GM06990 (cell line): ENCODE data around the gene CKAP5.

Experiments used
- DNase-seq: peaks from one replicate; pipeline ENCODE4 v3.0.0-alpha.2; 2011; ENCODE audit not compliant: insufficient read length; ENCODE audit errors: extremely low read depth
- H3K27me3 ChIP-seq: replicated peaks from 2 replicates; pipeline ENCODE4 v1.6.0; 2011; ENCODE audit warnings: low read length; ENCODE audit not compliant: control insufficient read depth, insufficient read depth
- H3K36me3 ChIP-seq: 2 replicates; pipeline ENCODE4 v1.5.1; 2011; ENCODE audit warnings: low read length; ENCODE audit not compliant: control insufficient read depth, insufficient read depth
- H3K4me3 ChIP-seq: replicated peaks from 2 replicates; pipeline ENCODE4 v1.5.1; 2011; ENCODE audit warnings: low read depth, mild to moderate bottlenecking, control low read depth, low read length
- CTCF ChIP-seq: IDR thresholded peaks from 2 replicates; pipeline ENCODE4 v1.5.1; 2011; ENCODE audit warnings: low read length, control low read depth, mild to moderate bottlenecking, inconsistent platforms; ENCODE audit not compliant: insufficient read depth, poor library complexity, severe bottlenecking

The CKAP5 gene

GRCh38 chr11:46766656-46767055 is 79.4 kb downstream of the CKAP5 start:
- no peak for TF ChIP-seq CTCF

GRCh38 chr11:46762248-46762647 is 83.8 kb downstream of the CKAP5 start:
- DNase-seq: no peak
- Histone ChIP-seq H3K27me3 (no peaks in the 10 kb centered on the region), H3K36me3 (peaks cover 9% of the 10 kb centered on the region), H3K4me3 (no peak overlapping the region)
- TF ChIP-seq CTCF: no peak

More at GRCh38 chr11:46766656-46767055, 79.4 kb downstream of the CKAP5 start:
- Histone ChIP-seq H3K27me3 (no peaks in the 10 kb centered on the region), H3K36me3 (peaks cover 9% of the 10 kb centered on the region), H3K4me3 (no peak overlapping the region)
- DNase-seq: no peak

GRCh38 chr11:46761807-46762206 is 84.3 kb downstream of the CKAP5 start:
- Histone ChIP-seq H3K27me3 (no peaks in the 10 kb centered on the region), H3K4me3 (no peak overlapping the region), H3K36me3 (peaks cover 9% of the 10 kb centered on the region)
- no peak for DNase-seq
- TF ChIP-seq CTCF: no peak

- Histone ChIP-seq H3K4me3 (no peak overlapping the region), H3K27me3 (no peaks in the 10 kb centered on the region), H3K36me3 (peaks cover 9% of the 10 kb centered on the region)
- TF ChIP-seq CTCF: no peak
- no peak for DNase-seq
Observed at GRCh38 chr11:46760429-46761128, 85.5 kb downstream of the CKAP5 start.

GRCh38 chr11:46759196-46759595 is 86.9 kb downstream of the CKAP5 start:
- Histone ChIP-seq H3K27me3 (no peaks in the 10 kb centered on the region), H3K36me3 (peaks cover 12% of the 10 kb centered on the region), H3K4me3 (no peak overlapping the region)
- DNase-seq: no peak
- no peak for TF ChIP-seq CTCF

- Histone ChIP-seq H3K4me3 (no peak overlapping the region), H3K36me3 (peaks cover 11% of the 10 kb centered on the region), H3K27me3 (no peaks in the 10 kb centered on the region)
- DNase-seq: no peak
- no peak for TF ChIP-seq CTCF
Observed at GRCh38 chr11:46755962-46756361, 90.1 kb downstream of the CKAP5 start.
